Adrenal gland (tissue), 12 donors: ENCODE measurements around the gene LYRM1. TPM values are rescaled to one million over a fixed set of nuclear protein-coding genes. Genes with fewer than 3 reads are reported as not detected.
"Not testable (repeated sequence)": the region's sequence is repeated elsewhere in the genome, so short reads cannot be mapped to it uniquely, and the experiment has no call there.

Experiments
- DNase-seq, 7 donors: peaks; one replicate each; pipeline ENCODE4 v3.0.0-alpha.2; 2019 to 2020
- H3K27ac ChIP-seq, 5 donors: fragments of 200-600 bp; sonication (generic) in 4 of 5; 1 replicate in 3 of 5; 2 replicates in 2 of 5; pipeline versions ENCODE4 v1.5.1 to v1.8.0; 2016 to 2020; ENCODE audit warnings: mild to moderate bottlenecking in 1 of 5
- H3K27me3 ChIP-seq: fragments of 200-600 bp; 2 replicates; pipeline ENCODE4 v1.8.0; 2021
- H3K36me3 ChIP-seq, 2 donors: fragments of 200-600 bp; replicated peaks in 1 of 2; 1 replicate in 1 of 2; 2 replicates in 1 of 2; pipeline versions ENCODE4 v1.5.1 to v1.8.0; 2018 to 2022
- H3K4me1 ChIP-seq, 2 donors: fragments of 200-600 bp; replicated peaks in 1 of 2; 1 replicate in 1 of 2; 2 replicates in 1 of 2; pipeline versions ENCODE4 v1.5.1 to v1.8.0; 2018 to 2021
- H3K4me3 ChIP-seq, 4 donors: fragments of 200-600 bp; sonication (generic) in 3 of 4; one replicate each; pipeline ENCODE4 v1.5.1; 2016 to 2018
- H3K9me3 ChIP-seq, 3 donors: fragments of 200-600 bp; sonication (generic) in 1 of 3; replicated peaks in 1 of 3; 1 replicate in 2 of 3; 2 replicates in 1 of 3; pipeline versions ENCODE4 v1.5.1 to v1.8.0; 2016 to 2021
- CTCF ChIP-seq, 6 experiments: fragments of 450-650 bp in 4 of 6; fragments of 200-600 bp in 2 of 6; sonication (generic) in 1 of 6; IDR thresholded peaks; 1 replicate in 5 of 6; 2 replicates in 1 of 6; pipeline versions ENCODE4 v1.5.1 to v1.8.0; 2016 to 2021; ENCODE audit warnings: antibody characterized with exemption in 6 of 6, mild to moderate bottlenecking in 2 of 6, moderate library complexity in 1 of 6
- POLR2A ChIP-seq, 2 donors: fragments of 450-650 bp; IDR thresholded peaks; one replicate each; pipeline ENCODE4 v1.6.1; 2017; ENCODE audit warnings: antibody characterized with exemption in 2 of 2, mild to moderate bottlenecking in 2 of 2, moderate library complexity in 1 of 2
- WGBS, 4 donors: extraction: QIAGEN DNeasy Blood & Tissue Kit in 2 of 4; methylation state at CpG; one replicate each; pipeline versions ENCODE4 v1.1.5 to v1.1.7; 2013 to 2017; 5-methylcytosine and 5-hydroxymethylcytosine counted together
- intact Hi-C, 2 donors: fragments of 100-400 bp; cut with DNase I; formaldehyde crosslinking; loops; one replicate each; pipeline versions ENCODE4 v1.14.1 to v1.15.0; 2022 to 2023
- polyA plus RNA-seq, 3 donors: library from polyadenylated mRNA; stranded (reverse); fragments of 200-250 nt in 2 of 3; fragments of 350-450 nt in 1 of 3; fragmentation: Illumina TruSeq in 1 of 3; extraction: RNeasy Lipid Tissue Mini Kit (QIAGEN cat#74804) in 1 of 3; gene quantifications; one replicate each; pipeline ENCODE4 v1.2.3, GENCODE V29; 2013 to 2014
- total RNA-seq, 9 donors: library from RNA; depleted of rRNA in 4 of 9; stranded (reverse); fragments of >200 nt in 4 of 9; fragments of 120-200 nt in 1 of 9; fragmentation: NEBNext Ultra II Directional in 1 of 9; extraction: Animal tissue kit (Norgen Biotek cat#: 25700) in 1 of 9; gene quantifications; one replicate each; pipeline versions ENCODE4 v1.1.0 to v1.2.4, GENCODE V29; 2013 to 2023
- donor health status: healthy with polysubstance abuse.
- donor health status: Bipolar disorder and iron deficiency.
- donor health status: DM: yes; HTN: yes; CAD: no.
- donor health status: DM: no; HTN: no; CAD: no.
- donor health status: DM: no; HTN: no; CAD: no.
- donor health status: DM: yes; HTN: yes; CAD: no.

Gene LYRM1
- total and polyA plus RNA-seq, 12 donors: 18.0 to 74.0 (median 38.0) TPM

- Histone ChIP-seq H3K36me3 (no peaks in the 10 kb centered on the region), H3K4me1 (no peaks in the 10 kb centered on the region), H3K9me3 (no peaks in the 10 kb centered on the region), H3K27ac (no peak overlapping the region), H3K4me3 (no peak overlapping the region), H3K27me3 (no peaks in the 10 kb centered on the region)
- peak in 4 of 7 donors; percentile 10 to 52 (median 18) for DNase-seq
- 73 to 83% (median 76%) methylated on average over 5 of the region's 5 CpGs for WGBS, 4 donors
- intact Hi-C loops: loop anchor here (5.0 to 10.0 kb wide), 2 partner anchors 90 to 98 kb away; no protein-coding TSS in a partner anchor
- TF ChIP-seq POLR2A (IDR thresholded peaks at IDR 0.05) (no peak), CTCF (IDR thresholded peaks at IDR 0.05) (peak in 3 of 6 experiments; percentile 11 to 23 (median 17))
Measured at GRCh38 chr16:20944861-20945574, 44.4 kb downstream of the LYRM1 start.

GRCh38 chr16:20945575-20945875, 45.0 kb downstream of the LYRM1 start:
- not testable (repeated sequence) for H3K4me1 ChIP-seq, DNase-seq, H3K27me3 ChIP-seq, H3K27ac ChIP-seq, H3K9me3 ChIP-seq, H3K36me3 ChIP-seq, H3K4me3 ChIP-seq
- WGBS, 4 donors: 89 to 95% (median 93%) methylated on average over 11 of the region's 11 CpGs
- intact Hi-C loops: loop anchor here (5.0 to 10.0 kb wide), 2 partner anchors 91 to 98 kb away; no protein-coding TSS in a partner anchor

DNA sequence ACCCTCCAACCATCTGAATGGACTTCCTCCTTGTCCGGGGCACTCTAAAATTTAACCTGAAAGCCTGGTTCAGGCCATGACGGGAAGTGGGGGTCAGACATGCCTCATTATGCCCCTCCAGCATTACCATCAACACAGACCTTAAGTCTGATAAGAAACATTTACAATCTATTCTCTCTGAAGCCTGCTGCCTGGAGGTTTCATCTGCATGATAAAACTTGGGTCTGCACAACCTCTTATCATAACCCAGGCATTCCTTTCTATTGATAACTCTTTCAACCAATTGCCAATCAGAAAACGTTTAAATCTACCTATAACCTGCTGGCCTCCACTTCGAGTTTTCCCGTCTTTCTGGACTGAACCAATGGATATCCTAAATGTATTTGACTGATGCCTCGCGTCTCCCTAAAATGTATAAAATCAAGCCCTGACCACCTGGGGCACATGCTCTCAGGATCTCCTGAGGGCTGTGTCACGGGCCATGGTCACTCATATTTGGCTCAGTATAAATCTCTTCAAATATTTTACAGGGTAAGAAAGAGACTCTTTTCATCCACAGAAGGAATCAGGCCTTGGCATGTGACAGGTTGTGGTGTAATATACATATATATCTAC, 45.6 kb downstream of the LYRM1 start:
- Histone ChIP-seq H3K4me3 (no peak overlapping the region), H3K36me3 (no peaks in the 10 kb centered on the region), H3K27me3 (no peaks in the 10 kb centered on the region), H3K27ac (no peak overlapping the region), H3K9me3 (no peaks in the 10 kb centered on the region), H3K4me1 (no peaks in the 10 kb centered on the region)
- no peak for DNase-seq
- intact Hi-C loops: loop anchor here (5.0 to 10.0 kb wide), 2 partner anchors 91 to 99 kb away; no protein-coding TSS in a partner anchor
- TF ChIP-seq POLR2A (IDR thresholded peaks at IDR 0.05) (no peak), CTCF (IDR thresholded peaks at IDR 0.05) (no peak)
- 80 to 87% (median 82%) methylated on average over 8 of the region's 8 CpGs for WGBS, 4 donors

DNA sequence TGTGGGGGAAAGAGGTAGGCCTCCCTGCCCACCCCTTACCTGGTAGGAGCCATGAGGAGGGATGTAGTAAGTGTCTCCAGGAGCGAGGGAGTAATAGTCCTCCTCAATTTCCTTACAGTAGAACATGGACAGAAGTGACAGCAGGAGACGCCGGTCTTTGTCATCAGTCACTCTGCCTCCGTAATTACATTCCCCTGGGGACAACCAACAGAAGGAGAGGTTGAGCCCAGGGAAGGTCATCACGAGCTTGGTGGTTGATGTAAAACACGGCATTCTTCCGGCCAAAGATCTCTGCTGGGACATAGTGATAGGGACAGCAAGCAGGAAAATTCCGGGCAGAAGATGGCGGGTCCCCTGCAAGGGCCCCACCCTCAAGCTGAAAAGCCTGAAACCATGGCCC, 47.9 kb downstream of the LYRM1 start:
- no peak overlapping the region for H3K4me3 ChIP-seq
- intact Hi-C loops: loop anchor here (5.0 to 10.0 kb wide), 2 partner anchors 94 to 101 kb away; no protein-coding TSS in a partner anchor
- no peaks in the 10 kb centered on the region for H3K9me3 ChIP-seq
- H3K27me3 ChIP-seq: no peaks in the 10 kb centered on the region
- H3K36me3 ChIP-seq: no peaks in the 10 kb centered on the region
- H3K4me1 ChIP-seq: no peaks in the 10 kb centered on the region
- no peak overlapping the region for H3K27ac ChIP-seq
- 45 to 88% (median 85%) methylated on average over 6 to 9 of the region's 9 CpGs for WGBS, 4 donors
- DNase-seq: no peak
- TF ChIP-seq POLR2A (IDR thresholded peaks at IDR 0.05) (no peak), CTCF (IDR thresholded peaks at IDR 0.05) (no peak)
